GF-D8 (cell line): ENCODE measurements around the gene EFEMP2.
"Not testable (repeated sequence)": the region's sequence is repeated elsewhere in the genome, so short reads cannot be mapped to it uniquely, and the experiment has no call there.

Experiments used
- DNase-seq: peaks from one replicate; lab custom pipeline; 2025; lab: John Stamatoyannopoulos, UW

Gene EFEMP2

DNA sequence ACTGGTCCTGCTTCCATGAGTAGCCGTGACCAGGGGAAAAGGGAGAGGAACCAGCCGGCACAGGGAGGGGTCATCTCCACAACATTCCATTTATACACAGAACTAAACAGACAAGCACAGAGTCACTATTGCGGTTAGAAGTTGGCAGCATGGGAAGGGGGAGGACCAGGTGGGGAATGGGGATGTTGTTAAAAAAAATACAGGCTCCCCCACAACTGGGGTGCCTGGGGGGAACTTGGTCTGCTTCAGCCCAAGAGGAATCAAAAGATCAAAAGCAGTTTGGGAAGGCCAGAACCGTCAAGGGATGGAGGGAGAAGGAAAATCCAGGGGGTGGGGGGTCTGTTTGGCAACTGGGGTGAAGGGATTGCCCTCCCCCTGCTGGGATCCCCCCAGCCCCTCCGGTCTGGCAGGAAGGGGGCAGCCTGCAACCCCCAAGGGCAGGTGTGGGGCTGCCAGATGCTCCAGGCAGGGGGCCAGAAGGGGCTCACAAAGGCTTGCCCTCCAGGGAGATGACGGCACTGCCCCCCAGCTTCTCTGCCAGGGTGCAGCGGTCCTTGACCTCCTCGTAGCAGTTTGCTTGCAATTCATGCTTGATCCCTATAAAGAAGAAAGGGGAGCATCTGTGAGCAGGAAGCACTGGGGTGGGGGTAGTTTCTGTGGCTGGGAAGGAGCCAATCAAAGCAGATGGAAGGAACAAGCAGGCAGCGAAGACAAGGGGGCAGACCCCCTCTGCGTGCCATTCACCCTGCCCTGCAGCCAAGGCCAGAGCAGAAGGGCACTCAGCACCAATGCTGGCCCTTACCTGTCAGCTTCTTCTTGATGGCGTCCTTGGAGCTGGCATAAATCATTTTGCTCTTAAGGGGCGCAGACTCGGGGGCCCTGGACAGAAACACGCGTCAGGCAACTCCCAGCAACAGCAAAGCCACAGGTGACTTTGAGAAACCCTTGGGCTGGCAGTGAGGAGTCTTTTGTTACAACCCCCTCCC is 17.5 kb downstream of the EFEMP2 start:
- DNase-seq = no peak

DNA sequence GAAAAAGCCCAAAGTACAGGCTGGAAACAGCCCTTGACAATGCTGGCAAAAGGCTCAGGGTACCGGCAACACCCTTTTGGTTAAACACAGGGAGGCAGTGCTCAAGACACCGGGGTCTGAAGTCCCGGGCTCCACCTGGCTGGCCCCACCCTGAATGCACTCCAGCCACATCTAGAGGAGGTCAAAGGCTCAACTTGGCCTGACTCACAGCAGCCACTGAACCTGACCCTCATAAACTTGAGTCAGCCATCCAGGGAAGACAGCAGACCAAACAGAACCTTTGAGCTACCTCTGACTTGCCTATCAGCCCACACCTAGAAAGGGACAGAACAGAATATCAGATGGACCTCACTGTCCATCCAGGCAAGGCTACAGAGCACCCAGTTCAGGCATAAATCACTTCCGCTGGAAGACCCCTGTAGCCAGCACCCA is 18.4 kb downstream of the EFEMP2 start:
- no peak for DNase-seq

DNA sequence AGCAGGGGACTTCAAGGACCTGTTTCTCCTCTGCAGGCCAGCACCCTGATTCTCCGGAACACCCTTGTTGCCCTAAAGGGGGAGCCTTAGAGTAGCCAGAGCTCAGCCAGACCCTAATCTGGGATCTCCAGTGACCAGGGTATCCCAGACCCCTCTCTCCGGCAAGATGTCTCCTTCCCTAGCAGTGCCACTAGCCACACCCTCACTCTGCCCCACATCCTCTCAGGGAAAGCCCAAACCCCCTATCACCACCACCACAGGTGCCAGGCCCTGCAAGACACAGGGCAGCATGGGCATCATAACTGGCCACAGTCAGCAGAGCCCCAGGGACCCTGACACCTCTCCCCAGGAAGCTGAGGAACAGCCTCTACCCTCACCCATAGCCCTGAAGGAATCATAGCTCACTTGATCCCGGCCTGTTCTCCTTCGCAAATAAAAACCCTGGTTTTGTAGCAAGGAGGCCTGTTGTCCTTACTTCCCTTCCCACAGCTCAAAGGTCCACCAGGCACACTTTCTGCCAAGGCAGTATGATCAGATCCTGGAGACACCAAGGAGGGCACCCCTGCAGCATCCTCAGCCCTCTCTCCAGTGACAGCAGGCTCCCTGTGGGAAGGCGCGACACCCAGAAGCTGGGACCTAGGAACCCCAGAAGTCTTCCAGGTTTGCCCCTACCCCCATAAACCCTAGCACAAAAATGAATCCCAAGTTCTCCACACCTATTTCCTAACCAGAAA is 19.2 kb downstream of the EFEMP2 start:
- no peak for DNase-seq

DNA sequence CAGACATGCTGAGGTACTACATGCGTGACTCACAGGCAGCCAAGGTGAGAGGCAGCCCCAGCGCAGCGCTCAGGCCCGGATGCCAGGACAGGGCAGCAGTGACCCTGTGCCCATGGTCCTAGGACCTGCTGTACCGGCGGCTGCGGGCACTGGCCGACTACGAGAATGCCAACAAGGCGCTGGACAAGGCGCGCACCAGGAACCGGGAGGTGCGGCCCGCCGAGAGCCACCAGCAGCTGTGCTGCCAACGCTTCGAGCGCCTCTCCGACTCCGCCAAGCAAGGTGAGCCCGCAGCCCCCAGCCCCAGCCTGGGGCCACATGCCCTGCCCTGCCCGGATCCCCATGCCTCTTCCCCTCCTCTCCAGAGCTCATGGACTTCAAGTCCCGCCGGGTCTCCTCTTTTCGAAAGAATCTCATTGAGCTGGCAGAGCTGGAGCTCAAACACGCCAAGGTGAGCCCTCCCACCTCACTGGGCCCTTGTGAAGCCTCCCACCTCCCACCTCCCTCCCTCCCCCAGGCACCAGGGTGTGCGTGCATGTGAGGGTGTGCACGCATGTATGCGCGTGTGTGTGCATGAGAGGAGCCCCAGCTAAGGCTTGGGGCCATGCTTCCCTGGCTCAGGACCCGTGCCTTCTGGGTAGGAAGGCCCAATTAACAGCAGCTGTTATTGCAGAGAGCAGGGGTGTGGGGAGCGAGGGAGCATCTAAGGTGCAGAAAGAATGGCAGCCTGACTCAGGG is 19.9 kb downstream of the EFEMP2 start:
- DNase-seq = no peak

DNA sequence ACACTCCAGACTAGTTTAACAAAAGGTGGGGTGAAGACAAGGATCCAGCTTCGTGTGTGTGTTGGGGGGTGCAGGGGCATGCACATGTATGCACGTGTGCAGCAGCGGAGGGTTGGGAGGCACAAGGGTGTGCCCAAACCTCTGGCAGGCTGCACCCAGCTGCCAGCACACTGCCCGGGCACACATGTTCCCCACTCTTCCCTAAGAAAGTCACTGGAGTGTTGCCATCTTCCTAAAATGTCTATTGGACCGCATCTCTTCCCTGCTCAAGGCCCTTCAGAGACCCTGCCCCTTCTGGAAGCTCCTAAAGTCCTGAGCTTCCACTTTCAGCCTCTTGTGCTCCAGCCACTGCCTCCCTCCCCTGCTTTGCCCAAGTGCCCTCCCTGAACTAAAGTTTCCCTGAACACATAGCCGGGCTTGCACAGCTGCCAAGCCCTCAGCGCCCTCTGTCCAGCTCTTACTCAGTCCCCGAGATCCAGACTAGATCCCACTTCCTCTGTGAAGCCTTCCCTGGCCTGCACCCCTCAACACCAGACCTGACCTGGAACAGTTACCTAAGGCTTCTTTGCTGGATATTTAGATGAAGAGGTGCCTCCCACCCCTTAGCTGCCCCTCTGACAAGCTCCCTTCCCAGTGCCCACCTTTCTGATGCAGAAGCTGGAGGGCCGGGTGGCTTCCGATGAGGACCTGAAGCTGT is 20.6 kb downstream of the EFEMP2 start:
- no peak for DNase-seq

DNA sequence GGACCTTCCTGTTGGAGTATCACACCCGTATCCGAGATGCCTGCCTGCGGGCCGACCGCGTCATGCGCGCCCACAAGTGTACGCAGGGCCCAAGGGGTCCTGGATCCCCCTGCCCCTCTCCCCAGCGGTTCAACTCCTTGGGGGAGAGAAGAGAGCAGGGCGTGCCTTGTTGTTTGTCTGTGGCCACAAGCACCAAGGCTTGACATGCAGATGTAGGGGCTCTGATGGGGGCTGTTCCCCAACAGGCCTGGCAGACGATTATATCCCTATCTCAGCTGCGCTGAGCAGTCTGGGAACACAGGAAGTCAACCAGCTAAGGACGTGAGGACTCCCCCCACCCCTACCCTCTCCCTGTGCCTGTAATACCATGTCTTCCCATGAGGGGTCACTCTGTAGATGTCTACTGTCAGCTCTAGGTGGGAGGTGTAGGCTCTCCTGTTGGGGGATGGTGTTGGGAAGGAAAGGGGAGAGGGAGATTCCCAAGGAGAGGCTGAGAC is 21.5 kb downstream of the EFEMP2 start:
- DNase-seq = no peak

DNA sequence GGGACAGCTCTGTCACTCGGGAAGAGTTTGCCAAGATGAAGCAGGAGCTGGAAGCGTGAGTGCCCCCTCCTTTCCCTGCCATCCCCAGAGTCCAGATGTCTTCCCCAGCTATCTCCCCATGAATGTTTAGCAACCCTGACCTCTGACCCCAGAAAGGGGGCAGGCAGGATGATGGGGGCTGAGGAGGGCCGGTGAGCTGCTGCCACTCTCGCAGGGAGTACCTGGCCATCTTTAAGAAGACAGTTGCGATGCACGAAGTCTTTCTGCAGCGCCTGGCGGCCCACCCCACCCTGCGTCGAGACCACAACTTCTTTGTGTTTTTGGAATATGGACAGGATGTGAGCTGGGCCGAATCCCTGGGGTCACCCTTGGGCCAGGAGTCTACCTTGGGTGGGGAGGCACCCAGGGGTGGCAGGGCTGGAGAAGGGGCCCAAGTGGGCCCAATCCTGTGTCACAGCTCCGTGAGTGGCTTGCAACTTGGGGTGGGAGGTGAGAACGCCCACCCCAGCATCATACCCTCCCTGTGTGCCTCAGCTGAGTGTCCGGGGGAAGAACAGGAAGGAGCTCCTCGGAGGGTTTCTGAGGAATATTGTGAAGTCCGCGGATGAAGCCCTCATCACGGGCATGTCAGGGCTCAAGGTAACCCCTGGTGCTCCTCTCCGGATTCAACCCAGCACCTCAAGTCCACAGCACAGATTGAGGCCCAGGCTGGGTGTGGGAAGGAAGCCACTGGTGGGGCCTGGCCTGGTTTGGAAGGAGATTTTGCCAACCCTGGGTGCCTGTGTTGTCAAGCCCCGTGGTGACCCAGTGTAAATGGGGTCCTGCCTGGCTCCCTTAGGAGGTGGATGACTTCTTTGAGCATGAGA is 22.1 kb downstream of the EFEMP2 start:
- DNase-seq = no peak

DNA sequence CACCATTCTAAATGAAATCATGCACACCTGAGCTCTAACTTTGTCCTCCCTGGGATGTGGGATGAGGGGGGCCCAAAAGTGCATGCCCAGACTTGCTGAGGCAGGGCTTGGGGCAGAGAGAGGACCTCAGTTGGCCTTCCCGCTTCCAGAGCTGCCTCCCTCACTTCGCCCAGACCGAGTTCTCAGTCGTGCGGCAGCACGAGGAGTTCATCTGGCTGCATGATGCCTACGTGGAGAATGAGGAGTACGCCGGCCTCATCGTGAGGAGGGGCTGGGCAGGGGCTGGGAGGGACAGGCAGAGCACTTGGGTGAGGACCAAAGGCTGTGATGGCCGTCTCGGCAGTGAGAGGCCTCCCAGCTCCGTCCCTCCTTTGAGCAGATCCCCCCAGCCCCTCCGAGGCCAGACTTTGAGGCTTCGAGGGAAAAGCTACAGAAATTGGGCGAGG is 22.8 kb downstream of the EFEMP2 start:
- no peak for DNase-seq

DNA sequence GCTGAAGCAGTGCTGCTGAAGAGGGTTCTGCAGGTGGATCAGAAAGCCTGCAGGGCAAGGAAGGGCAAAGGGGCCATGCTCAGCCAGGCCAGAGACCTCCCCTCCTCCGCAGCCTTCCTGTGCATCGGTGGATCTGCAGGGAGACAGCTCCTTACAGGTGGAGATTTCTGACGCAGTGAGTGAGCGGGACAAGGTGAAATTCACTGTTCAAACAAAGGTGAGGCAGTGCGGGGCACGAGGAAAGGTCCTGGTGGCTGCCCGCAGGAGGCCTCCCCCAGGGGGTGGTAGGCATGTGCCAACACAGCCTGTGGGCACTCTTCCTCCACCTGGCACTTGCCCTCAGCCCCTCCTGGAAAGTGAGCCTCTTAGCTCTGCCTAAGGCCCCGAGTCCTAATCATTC is 23.2 kb downstream of the EFEMP2 start:
- no peak for DNase-seq

DNA sequence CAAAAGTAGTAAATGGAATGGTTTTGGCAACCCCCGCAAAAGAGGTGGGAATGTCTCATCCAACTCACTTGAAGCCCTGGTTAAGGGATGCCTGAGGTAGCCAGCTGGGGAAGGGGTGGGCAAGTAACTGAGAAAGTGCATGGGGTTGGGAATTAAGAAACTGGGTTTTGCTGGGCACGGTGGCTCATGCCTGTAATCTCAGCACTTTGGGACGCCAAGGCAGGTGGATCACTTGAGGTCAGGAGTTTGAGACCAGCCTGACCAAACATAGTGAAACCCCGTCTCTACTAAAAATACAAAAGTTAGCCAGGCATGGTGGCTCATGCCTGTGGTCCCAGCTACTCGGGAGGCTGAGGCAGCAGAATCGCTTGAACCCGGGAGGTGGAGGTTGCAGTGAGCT is 23.9 kb downstream of the EFEMP2 start:
- not testable (repeated sequence) for DNase-seq

DNA sequence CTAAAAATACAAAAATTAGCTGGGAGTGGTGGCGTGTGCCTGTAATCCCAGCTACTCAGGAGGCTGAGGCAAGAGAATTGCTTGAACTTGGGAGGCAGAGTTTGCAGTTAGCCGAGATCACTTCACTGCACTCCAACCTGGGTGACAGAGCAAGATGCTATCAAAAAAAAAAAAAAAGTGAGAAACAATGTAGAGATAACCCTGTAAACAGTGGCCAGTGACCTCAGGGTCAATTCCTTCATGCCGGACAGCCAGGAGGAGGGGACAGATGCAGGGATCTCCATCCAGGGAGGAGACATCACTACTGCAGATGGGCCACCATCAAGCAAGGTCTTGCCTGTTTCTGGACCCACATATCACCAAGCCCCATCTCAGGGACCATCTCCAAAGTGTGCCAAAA is 24.9 kb downstream of the EFEMP2 start:
- DNase-seq = no peak

DNA sequence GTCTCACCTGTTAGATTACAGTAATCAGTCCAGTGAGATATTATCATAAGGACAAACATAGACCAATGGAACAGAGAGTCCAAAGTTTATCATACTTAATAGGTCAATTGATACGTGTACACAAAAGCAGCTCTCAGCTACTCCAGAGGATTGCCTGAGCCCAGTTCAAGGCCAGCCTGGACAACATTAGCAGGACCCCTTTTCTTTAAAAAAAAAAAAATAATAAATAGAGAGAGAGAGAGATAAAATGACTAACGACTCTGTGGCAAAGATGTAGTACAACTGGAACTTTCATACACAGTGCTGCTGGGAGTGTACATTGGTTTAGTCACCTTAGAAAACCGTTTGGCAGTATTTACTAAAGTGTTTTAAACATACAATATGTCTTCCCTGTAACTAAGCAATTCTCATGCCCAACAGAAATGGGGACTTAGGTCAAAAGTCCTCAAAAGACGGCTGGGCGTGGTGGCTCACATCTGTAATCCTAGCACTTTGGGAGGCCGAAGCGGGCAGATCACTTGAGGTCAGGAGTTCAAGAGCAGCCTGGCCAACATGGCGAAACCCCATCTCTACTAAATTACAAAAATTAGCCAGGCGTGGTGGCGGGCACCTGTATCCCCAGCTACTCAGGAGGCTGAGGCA is 28.2 kb downstream of the EFEMP2 start:
- DNase-seq = no peak

DNA sequence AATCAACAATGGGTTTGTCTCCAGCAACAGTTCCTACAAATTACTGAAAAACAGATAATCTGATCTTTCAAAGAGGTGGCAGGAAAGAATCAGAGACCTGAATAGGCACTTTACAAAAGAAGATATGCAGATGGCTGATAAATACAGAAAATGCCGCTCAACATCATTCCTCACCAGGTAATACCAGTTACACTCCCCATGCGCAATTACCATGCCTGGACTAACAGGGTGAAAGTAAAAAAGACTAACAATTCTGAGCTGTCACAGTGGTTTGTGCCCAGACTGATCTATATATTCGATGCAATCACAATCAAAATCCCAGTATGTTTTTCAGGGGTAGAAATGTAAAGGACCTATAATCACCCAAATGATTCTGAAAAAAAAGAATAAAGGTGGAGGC is 28.8 kb downstream of the EFEMP2 start:
- DNase-seq = no peak

DNA sequence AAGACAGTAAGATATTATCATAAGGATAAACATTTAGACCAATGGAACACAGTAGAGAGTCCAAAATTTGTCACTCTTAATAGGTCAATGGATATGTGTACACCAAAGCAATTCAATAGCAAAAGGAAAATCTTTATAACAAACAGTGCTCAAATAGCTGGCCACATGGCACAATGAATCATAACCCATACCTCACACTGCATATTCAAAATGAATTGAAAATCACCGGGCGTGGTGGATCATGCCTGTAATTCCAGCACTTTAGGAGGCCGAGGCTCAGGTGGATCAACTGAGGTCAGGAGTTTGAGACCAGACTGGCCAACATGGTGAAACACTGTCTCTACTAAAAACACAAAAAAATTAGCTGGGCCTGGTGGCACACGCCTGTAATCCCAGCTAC is 30.5 kb downstream of the EFEMP2 start:
- no peak for DNase-seq

DNA sequence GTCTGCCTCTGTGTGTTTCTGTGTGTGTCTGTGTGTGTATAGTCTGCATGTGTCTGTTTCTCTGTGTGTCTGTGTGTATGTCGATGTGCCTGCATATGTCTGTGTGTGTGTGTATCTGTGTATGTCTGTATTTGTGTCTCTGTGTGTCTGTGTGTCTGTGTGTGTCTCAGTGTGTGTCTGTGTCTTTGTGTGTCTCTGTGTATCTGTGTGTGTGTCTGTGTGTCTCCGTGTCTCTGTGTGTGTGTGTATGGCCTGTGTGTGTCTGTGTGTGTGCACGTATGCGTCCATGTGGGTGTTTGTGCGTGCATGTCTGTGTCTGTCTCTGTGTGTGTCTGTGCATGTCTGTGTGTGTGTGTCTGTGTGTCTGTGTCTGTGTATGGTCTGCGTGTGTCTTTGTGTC is 38.4 kb downstream of the EFEMP2 start:
- DNase-seq = no peak

DNA sequence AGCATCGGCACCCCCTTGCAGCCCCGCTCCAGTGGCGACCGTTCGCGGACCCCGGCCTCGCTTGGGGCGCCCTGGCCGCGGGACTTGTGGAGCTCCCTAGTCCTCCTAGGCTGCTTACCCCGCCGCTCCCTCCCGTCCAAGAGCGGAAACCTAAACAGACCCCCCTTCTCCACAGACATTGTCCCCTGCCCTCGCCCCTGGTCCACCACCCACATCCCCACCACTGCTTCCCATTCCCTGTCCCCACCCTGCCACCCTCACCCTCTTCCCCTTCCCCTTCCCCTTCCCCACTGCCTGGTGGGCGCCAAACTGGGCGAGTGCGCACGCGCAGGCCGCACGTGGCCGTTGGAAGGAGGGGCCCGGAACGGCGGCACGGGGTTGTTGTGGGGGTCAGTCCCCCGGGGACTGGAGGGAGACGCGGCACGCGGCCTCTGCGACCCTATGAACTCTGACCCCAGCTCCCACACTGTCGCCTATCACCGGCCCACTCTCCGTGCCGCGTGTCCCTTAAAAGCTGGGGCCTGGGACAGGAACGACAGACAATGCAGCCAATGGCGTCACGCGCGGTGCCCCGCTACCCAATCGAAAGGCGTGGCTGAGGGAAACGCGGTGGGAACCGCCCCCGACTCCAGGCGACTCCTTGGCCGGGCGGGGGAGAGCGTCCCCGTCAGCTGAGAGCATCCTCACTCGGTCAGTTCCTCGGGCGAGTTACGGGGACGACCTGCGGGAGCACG is 39.1 kb downstream of the EFEMP2 start, which contains the start of gene SNX32:
SNX32 (plus strand) TSS at position 667 of the 734 bp plus-strand sequence. CDS start 103 bp downstream, outside the sequence.
- DNase-seq = peak; percentile 86

DNA sequence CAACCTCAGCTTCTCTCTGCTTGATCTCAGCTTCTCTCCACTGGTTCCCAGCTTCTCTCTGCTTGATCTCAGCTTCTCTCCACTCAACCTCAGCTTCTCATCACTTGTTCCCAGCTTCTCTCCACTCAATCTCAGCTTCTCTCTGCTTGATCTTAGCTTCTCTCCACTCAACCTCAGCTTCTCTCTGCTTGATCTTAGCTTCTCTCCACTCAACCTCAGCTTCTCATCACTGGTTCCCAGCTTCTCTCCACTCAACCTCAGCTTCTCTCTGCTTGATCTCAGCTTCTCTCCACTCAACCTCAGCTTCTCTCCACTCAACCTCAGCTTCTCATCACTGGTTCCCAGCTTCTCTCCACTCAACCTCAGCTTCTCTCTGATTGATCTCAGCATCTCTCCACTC is 40.4 kb downstream of the EFEMP2 start:
- DNase-seq = not testable (repeated sequence)

DNA sequence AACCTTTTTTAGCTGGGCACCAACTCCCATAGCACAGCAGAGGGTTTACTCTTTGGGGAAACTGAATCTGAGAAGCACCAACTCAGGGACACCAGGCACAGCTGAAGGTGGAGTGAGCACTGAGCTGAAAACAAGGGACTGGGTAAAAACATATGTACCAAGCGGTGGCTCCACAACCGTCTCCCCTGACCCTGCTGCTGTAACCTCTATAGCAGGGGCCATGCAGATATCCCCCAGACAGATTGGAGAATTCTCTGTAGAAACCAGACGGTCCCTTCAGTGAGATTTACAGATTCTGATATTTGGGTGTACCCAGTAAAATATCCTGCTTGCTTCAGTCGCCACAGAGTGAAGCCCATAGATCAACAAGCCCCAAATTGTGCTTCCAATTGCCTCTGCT is 43.1 kb downstream of the EFEMP2 start:
- DNase-seq = no peak
